ENCODE data around the gene NDFIP2.

- TF ChIP-seq EP300 (IDR thresholded peaks at IDR 0.05), result no peak
- TF ChIP-seq ZNF302 (CRISPR knock-in tag; IDR thresholded peaks at IDR 0.05), result no peak
- no peak for TF ChIP-seq CTCF (IDR thresholded peaks at IDR 0.05)
- TF ChIP-seq MYC (IDR thresholded peaks at IDR 0.05; ENCODE audit: borderline replicate concordance, low read length), result no peak
- TF ChIP-seq JUN (IDR thresholded peaks at IDR 0.05), result no peak
- TF ChIP-seq CEBPB (IDR thresholded peaks at IDR 0.05), result no peak
- no peak for TF ChIP-seq EHMT2 (IDR thresholded peaks at IDR 0.05; ENCODE audit: low read depth)
- no peak for TF ChIP-seq REST (IDR thresholded peaks at IDR 0.05)
- TF ChIP-seq BHLHE40 (IDR thresholded peaks at IDR 0.05; ENCODE audit: low read depth, low read length), result no peak
These were observed 48.9 kb downstream of the NDFIP2 start for GRCh38 chr13:79529817-79530216.

Measured in A549 (cell line).